GM21515 (cell line): ENCODE measurements around the gene SPOCK1.

ENCODE experiments used
- ATAC-seq: cut with Tn5 transposase; IDR thresholded peaks from one replicate; pipeline ENCODE4 v1.9.1; 2021; ENCODE audit not compliant: unreplicated experiment

SPOCK1 gene

GRCh38 chr5:137496919-137497318 is 2.2 kb downstream of the SPOCK1 start:
- no peak for ATAC-seq

- ATAC-seq = no peak
Measured at GRCh38 chr5:137492331-137492730, 6.8 kb downstream of the SPOCK1 start.

GRCh38 chr5:137491121-137491520 is 8.0 kb downstream of the SPOCK1 start:
- no peak for ATAC-seq

GRCh38 chr5:137490591-137490990 is 8.5 kb downstream of the SPOCK1 start:
- ATAC-seq = no peak

- ATAC-seq = no peak
Measured at GRCh38 chr5:137488974-137489373, 10.2 kb downstream of the SPOCK1 start.

GRCh38 chr5:137488516-137488915 is 10.6 kb downstream of the SPOCK1 start:
- ATAC-seq = no peak

- ATAC-seq = no peak
Measured at GRCh38 chr5:137487600-137487999, 11.5 kb downstream of the SPOCK1 start.

GRCh38 chr5:137486707-137487106 is 12.4 kb downstream of the SPOCK1 start:
- ATAC-seq = no peak

GRCh38 chr5:137481596-137481995 is 17.5 kb downstream of the SPOCK1 start:
- no peak for ATAC-seq

GRCh38 chr5:137478043-137478442 is 21.1 kb downstream of the SPOCK1 start:
- ATAC-seq = no peak

- ATAC-seq = no peak
Measured at GRCh38 chr5:137470921-137471220, 28.3 kb downstream of the SPOCK1 start.

GRCh38 chr5:137470111-137470920 is 28.8 kb downstream of the SPOCK1 start:
- no peak for ATAC-seq

- no peak for ATAC-seq
Measured at GRCh38 chr5:137466889-137467288, 32.2 kb downstream of the SPOCK1 start.

- ATAC-seq = no peak
Measured at GRCh38 chr5:137465930-137466329, 33.2 kb downstream of the SPOCK1 start.

GRCh38 chr5:137462816-137463520 is 36.2 kb downstream of the SPOCK1 start:
- no peak for ATAC-seq

GRCh38 chr5:137462265-137462590 is 36.9 kb downstream of the SPOCK1 start:
- no peak for ATAC-seq

- ATAC-seq = no peak
Measured at GRCh38 chr5:137461391-137462264, 37.5 kb downstream of the SPOCK1 start.

GRCh38 chr5:137454671-137455070 is 44.5 kb downstream of the SPOCK1 start:
- ATAC-seq = no peak

- no peak for ATAC-seq
Measured at GRCh38 chr5:137453483-137454080, 45.5 kb downstream of the SPOCK1 start.

GRCh38 chr5:137450759-137451158 is 48.4 kb downstream of the SPOCK1 start:
- ATAC-seq = no peak

- no peak for ATAC-seq
Measured at GRCh38 chr5:137448868-137449267, 50.3 kb downstream of the SPOCK1 start.
